HG02588 (cell line): ENCODE measurements around the gene RET.

Experiments
- ATAC-seq: cut with Tn5 transposase; IDR thresholded peaks from one replicate; pipeline ENCODE4 v1.9.1; 2021; ENCODE audit warnings: mild to moderate bottlenecking, moderate library complexity; ENCODE audit not compliant: unreplicated experiment

The RET gene

DNA sequence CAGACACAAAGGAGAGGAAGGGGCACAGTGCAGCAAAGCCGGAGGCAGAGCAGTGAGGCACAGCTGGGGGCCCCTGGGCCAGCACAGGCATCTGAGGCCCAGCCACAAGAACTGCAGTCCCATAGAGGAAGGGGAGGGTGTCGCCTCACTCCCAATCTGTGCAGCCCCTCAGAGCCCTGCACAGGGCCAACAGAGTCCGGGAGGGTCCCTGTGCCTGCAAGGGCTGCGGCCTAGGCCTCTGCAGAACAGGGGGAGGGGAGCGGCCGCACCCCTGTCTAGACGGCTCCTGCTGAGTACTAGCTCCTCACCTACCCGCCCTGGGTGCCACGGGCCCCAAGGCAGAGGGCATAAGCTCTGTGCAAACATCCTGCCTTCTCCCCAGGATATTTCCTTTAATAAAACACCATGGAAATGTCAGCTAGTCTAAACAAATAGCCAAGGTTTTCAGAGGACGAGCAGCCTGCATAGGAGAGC lies 32.4 kb upstream of the RET start:
- ATAC-seq: no peak

DNA sequence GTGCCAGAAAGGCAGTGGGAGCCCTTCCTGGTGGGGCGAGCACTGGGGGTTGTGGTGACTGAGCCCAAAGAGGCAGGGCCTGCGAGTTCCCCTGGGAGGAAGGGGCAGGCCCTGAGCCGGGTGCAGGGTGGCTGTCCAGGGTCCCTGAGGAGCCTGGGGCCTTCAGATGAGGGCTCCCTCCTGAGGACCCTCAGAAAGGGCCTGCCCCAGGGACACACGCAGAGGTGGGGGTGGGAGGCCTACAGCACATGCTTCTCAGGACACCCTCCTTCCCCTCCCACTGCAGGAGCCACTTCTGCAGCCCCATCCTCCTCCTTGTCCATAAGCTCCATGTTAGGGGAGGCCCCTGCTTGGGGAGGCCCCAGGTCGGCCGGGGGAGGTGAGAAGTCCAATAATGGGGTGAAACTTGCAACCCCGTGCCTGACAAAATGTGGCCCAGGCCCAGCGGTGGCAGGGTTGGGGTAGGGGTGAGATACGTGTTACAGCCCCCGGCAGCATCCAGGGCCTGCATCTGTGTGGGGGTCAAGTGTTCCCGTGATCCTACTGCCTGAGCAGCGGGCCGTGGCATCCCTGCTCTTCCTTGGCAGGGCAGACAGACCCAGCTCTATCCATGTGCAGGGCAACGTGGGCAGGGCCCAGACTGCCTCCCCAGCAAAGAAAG lies 31.8 kb upstream of the RET start:
- ATAC-seq: no peak

DNA sequence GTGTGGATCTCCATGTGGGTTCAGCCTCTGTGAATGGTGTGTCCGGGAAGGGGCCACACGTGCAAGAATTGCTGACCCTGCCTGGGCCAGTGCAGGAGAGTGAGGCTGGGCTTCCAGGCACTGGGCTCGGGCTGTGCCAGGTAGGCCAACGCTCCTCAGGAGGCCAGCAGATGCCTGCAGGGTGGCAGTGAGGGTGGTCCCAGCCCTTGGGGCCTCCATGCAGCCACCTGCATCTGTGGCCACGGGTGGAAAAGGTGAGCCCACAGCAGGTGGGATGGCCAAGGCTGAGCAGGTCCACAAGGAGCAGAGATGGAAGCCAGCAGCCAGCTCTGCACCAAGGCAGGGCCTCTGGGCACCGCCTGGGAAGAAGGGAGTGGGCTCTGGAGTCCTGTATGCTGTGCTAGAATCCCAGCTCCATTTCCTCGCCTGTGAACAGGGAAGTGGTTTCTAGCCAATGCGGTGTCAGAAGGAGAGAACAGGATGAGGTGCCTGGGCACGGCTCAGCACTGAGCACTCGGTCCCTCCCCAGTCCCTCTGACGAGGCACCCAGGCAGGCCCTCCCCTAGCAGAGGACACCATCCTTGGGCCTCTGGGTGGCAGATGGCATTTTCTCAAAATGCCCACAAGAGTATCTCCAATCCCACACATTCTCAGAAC lies 31.1 kb upstream of the RET start:
- no peak for ATAC-seq

GRCh38 chr10:43046288-43046991 lies 30.4 kb upstream of the RET start:
- no peak for ATAC-seq

DNA sequence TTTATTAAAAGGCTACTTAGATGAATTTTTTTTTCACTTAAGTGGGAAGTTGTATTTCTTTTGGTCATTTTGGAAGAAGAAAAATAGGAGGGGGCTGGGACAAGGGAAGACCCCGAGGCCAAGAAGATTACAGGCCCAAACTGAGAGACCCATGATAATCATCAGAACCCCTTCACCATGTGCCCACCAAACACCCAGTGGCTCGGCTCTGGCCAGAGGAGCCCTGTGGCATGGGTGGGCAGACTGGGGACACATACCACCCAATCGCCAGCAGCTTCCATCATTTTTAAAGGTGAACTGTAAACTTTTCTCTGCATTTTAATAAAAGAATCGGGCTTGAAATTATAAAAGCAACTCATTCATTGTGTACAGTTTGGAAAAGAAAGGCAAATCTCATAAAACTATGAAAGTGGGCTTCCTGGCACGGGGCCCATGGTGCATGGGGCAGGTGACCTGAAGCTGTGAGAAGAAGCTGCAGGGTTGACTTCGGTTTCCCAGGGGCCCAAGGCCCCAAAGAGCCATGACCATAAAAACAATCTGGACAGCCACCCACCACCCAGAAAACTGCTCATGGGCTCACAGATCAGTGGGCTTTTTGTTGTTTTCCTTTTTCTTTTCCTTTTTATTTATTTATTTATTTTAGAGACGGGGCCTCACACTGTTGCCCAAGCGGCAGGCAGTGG lies 29.4 kb upstream of the RET start:
- no peak for ATAC-seq

DNA sequence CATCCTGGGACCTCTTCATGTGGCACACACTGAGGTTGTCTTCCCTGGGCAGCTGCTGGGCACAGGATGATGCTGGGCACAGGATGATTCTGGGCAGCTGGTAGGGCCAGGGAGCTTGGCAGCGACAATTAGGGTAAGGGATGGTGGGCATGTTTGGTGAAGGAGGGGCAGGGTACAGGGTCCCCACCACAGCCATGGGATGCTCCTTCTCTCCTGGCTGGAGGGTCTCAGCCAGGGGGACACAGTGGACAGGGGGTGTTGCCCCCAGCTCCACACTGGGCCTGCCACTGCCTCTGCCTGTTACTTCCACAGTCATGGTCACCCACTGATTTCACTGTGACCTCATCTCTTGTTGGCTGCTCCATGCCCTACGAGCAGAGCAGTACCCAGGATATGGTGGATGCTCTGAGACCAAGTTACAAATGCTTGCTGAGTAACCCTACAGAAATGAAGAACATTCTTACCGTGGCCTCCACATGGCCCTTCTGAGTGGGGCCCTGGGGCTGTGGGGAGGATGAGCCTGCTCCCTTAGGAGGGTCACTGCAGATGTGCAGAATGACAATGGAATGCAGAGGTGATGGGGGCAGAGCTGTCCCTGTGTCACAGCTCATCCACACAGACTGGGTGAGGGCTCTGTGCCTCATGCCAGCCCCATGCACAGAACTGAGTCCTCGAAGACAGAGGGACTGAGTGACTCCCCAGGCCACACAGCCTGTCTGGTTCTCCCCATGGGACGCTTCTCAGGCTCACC lies 28.4 kb upstream of the RET start:
- no peak for ATAC-seq

- no peak for ATAC-seq
These were observed 27.8 kb upstream of the RET start for GRCh38 chr10:43049081-43049551.

DNA sequence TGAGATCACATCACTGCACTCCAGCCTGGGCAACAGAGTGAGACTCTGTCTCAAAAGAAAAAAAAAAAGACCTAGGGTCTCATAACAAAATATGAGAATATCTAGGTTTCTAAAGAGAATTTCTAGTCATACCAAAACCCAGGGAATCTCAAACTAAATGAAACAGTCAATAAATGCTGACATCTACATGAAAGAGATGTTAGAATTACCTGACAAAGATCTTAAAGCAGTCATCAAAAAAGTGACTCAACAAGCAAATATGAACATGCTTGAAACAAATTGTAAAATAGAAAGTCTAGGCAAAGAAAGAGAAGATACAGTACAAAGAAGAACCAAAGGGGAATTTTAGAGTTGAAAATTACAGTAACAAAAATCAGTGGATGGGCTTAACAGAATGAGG lies 26.9 kb upstream of the RET start:
- ATAC-seq: no peak

DNA sequence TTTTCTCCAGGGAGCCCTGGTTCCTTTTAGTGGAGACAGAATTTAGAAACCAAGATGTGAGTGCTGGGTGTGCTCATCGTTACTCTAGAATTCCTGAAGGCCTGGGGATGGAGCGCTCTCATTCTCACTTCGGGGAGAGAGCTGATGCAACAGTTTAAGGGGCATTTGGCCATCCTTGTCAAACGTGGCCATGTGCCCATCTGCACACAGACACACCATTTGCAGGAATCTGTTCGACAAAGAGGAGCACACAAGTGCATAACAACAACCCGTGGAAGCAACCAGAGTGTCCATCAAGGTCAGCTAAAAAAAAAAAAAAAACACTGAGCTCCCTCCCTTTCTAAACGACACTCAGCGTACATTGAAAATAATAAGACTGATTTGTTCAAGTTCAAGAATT lies 23.0 kb upstream of the RET start:
- ATAC-seq: no peak

GRCh38 chr10:43054593-43054992 lies 22.3 kb upstream of the RET start:
- no peak for ATAC-seq

DNA sequence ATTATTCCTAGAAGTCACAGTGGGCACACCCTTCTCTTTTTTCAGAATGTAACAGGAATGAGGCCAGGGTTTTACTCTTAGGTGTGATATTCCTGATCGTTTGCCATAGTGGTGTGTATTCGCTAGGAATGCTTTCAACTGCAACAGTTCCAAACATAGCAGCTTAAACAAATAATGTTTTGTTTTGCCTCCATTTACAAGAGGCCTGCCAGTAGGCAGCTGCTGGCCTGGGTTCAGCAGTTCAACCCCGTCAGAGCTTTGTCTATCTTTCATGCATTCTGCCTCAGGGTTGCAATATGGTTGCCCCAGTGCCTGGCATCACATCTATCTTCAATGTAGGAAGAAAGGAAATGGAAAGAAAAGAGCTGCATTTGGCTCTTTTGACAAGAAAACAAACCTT lies 21.7 kb upstream of the RET start:
- no peak for ATAC-seq

- ATAC-seq: no peak
These were observed 20.8 kb upstream of the RET start for GRCh38 chr10:43055991-43056567.

DNA sequence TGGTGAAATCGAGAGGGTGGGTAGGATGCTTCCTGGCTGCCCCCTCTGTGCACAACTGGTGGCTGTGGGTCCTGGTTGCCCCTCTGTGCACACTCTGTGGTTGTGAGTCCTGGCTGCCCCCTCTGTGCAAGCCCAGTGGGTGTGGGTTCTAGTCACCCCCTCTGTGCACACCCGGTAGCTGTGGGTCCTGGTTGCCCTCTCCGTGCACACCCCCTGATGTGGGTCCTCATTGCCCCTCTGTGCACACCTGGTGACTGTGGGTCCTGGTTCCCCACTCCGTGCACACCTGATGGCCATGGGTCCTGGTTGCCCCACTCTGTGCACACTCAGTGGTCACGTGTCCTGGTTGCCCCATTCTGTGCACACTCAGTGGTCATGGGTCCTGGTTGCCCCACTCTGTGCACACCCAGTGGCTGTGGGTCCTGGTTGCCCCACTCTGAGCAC lies 20.3 kb upstream of the RET start:
- ATAC-seq: no peak

DNA sequence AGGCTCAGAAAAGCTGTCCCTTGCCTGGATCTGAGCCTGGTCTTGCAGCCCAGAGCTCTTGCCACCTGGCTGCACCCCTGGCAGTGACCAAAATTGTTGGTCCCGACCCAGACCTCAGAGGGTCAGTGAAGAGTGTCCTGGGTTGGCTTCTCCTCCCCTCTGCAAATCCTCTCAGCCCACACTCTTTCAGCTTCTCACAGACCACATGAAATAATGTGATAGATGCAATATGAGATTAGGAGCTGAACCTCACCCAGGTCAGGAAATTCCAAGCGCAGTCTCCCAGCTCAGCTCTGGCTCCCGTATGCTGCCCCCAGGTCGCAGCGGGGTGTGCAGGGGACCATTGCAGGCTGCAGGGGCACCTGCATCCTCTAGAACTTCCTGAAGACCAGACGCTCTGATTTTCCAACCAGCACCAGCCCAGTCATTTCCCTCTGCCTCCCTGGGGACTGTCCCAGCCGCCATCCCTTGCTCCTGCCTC lies 19.6 kb upstream of the RET start:
- ATAC-seq: no peak

GRCh38 chr10:43057831-43058340 lies 19.0 kb upstream of the RET start:
- ATAC-seq: no peak

DNA sequence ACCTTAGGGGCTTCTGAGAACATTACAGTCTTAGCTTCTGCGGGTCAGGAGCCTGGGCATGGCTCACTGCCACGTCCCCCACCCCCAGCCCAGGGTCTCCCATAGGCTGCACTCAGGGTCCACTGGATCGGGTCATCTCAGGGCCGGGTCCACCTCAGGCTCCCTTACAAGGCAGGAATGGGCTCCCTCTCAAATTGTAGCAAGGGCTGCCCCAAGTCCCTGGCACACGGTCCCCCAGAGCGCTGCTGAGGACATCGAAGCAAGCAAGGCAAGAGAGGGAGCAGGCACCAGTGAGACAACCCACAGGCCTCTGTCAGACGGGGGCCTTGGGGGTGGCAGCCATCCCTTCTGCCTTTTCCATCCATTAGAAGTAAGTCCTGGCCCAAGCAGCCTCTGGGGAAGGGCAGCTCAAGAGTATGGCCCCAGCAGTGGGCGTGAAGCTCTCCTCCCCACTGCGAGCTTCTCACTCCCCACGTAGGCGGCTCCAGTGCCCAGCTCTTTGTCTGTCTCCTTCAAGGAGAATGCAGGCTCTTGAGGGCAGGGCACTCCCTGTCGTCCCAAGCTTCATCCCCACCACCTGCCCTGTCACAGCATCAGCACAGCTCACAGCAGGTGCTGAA lies 18.0 kb upstream of the RET start:
- no peak for ATAC-seq

GRCh38 chr10:43059336-43059720 lies 17.5 kb upstream of the RET start:
- ATAC-seq: no peak

GRCh38 chr10:43059828-43060227 lies 17.0 kb upstream of the RET start:
- ATAC-seq: no peak

- no peak for ATAC-seq
These were observed 16.6 kb upstream of the RET start for GRCh38 chr10:43060291-43060690.

DNA sequence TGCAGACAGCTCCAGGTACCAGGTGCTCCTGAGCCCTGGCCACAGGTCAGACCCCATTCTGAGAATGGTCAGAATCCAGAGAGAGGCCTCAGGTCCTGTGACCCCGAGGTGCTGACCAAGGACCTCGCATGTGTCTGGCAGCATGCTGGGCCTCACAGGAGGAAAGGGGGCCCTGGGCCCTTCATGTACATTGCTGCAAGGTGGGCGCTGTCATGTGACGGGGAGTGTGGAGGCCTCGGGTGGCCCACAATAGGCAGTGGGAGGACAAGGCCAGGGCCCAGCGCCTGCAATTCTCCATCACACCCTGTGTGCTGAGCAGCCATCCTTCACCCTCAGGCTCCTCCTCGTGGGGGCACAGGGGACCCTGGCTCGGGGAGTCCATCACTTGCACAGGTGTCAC lies 15.5 kb upstream of the RET start:
- ATAC-seq: no peak
